ENCODE data around the gene ADAM17. TPM values are rescaled to one million over a fixed set of nuclear protein-coding genes. Genes with fewer than 3 reads are reported as not detected.

ADAM17 gene
- total and polyA plus RNA-seq, 9 of the 15 experiments (the other 6 are each of a cell fraction or from before 2014, with no cell fraction given) = 5.8 to 30.0 (median 19.0) TPM

DNA sequence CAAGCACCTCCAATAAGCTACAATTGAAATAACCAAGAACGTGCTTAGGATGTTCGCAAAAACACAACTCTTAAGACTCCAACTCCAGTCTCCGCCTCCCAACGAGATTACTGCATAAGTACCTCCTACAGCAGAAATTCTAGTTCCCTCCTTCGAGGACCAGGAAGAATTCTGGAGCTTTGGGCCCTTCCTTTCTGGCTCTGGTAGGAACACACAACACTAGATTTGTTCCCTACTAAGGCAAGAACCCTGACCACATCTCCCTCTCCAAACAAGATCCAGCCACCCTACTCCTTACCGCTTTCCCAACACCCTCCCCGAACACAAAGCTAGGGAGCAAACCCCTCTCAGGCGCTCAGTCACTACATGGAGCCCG, 721 bp downstream of the ADAM17 start (continued):
- TF ChIP-seq HBP1 (CRISPR knock-in tag; IDR thresholded peaks at IDR 0.05) = 0 out of 2 replicates have a peak, but pooled peaks have one; percentile 22
- TF ChIP-seq CBFB (CRISPR knock-in tag; IDR thresholded peaks at IDR 0.05) = no peak
- TF ChIP-seq NCOA2 (IDR thresholded peaks at IDR 0.05; ENCODE audit: partially characterized antibody in 2 of 2) = no peak
- TF ChIP-seq, protein P1, sequence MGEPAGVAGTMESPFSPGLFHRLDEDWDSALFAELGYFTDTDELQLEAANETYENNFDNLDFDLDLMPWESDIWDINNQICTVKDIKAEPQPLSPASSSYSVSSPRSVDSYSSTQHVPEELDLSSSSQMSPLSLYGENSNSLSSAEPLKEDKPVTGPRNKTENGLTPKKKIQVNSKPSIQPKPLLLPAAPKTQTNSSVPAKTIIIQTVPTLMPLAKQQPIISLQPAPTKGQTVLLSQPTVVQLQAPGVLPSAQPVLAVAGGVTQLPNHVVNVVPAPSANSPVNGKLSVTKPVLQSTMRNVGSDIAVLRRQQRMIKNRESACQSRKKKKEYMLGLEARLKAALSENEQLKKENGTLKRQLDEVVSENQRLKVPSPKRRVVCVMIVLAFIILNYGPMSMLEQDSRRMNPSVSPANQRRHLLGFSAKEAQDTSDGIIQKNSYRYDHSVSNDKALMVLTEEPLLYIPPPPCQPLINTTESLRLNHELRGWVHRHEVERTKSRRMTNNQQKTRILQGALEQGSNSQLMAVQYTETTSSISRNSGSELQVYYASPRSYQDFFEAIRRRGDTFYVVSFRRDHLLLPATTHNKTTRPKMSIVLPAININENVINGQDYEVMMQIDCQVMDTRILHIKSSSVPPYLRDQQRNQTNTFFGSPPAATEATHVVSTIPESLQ (CRISPR knock-in tag; IDR thresholded peaks at IDR 0.05) = 0 out of 2 replicates have a peak, but pooled peaks have one; percentile 81
- TF ChIP-seq ZMIZ1 (IDR thresholded peaks at IDR 0.05; ENCODE audit: low read depth in 2 of 2, low read length in 2 of 2) = no peak
- no peak for TF ChIP-seq MXD1 (CRISPR knock-in tag; IDR thresholded peaks at IDR 0.05; ENCODE audit: borderline replicate concordance, poor library complexity, severe bottlenecking)
- 0 out of 2 replicates have a peak, but pooled peaks have one; percentile 5 for TF ChIP-seq ZEB2 (IDR thresholded peaks at IDR 0.05)
- TF ChIP-seq NFYB (IDR thresholded peaks at IDR 0.05; ENCODE audit: extremely low read depth, insufficient read length) = no peak
- no peak for TF ChIP-seq PHTF2 (CRISPR knock-in tag; IDR thresholded peaks at IDR 0.05)
- no peak for TF ChIP-seq PURB (CRISPR knock-in tag; IDR thresholded peaks at IDR 0.05; ENCODE audit: low read depth)
- TF ChIP-seq, protein P2, sequence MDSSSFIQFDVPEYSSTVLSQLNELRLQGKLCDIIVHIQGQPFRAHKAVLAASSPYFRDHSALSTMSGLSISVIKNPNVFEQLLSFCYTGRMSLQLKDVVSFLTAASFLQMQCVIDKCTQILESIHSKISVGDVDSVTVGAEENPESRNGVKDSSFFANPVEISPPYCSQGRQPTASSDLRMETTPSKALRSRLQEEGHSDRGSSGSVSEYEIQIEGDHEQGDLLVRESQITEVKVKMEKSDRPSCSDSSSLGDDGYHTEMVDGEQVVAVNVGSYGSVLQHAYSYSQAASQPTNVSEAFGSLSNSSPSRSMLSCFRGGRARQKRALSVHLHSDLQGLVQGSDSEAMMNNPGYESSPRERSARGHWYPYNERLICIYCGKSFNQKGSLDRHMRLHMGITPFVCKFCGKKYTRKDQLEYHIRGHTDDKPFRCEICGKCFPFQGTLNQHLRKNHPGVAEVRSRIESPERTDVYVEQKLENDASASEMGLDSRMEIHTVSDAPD (CRISPR knock-in tag; IDR thresholded peaks at IDR 0.05) = no peak
- no peak for TF ChIP-seq ZNF668 (CRISPR knock-in tag; IDR thresholded peaks at IDR 0.05)
